ENCODE data around the gene TRIM2. TPM values are rescaled to one million over a fixed set of nuclear protein-coding genes. Genes with fewer than 3 reads are reported as not detected.

TRIM2 gene
- total RNA-seq, 4 donors from 2014 or later: 2.6 to 7.2 (median 3.8) TPM

DNA sequence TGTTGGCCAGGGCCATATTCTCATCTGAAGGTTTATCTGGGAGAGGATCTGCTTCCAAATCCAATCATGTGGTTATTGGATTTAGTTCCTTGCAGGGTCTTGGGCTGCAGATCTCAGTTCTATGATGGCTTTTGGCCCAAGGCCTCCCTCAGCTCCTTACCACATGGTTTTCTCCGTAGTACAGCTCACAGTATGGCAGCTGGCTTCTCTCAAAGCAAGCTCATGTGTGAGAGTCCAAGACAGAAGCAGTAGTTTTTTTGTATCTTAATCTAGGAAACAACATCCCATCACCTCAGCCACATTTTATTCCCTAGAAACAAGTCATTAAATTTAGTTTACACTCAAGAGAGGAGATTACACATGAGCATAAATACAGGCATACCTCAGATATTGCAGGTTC is 164.8 kb downstream of the TRIM2 start:
- no peak for ATAC-seq
- H3K27me3 ChIP-seq: no peaks in the 10 kb centered on the region
- TF ChIP-seq POLR2A (IDR thresholded peaks at IDR 0.05) (no peak), CTCF (IDR thresholded peaks at IDR 0.05 in 4 of 5, conservative IDR thresholded peaks at IDR 0.05 in 1 of 5) (no peak)
- in situ Hi-C loops (cut with MboI; ENCODE audit: low sequenced_read_pairs in 4 of 4): no loop called here
- H3K4me1 ChIP-seq: no peaks in the 10 kb centered on the region
- no peaks in the 10 kb centered on the region for H3K9me3 ChIP-seq
- H3K36me3 ChIP-seq: no peaks in the 10 kb centered on the region
- DNase-seq: no peak
- H3K4me3 ChIP-seq: no peak overlapping the region
- intact Hi-C loops (cut with DNase I; ENCODE audit: low total_unique reads): no loop called here
- no peak overlapping the region for H3K27ac ChIP-seq

DNA sequence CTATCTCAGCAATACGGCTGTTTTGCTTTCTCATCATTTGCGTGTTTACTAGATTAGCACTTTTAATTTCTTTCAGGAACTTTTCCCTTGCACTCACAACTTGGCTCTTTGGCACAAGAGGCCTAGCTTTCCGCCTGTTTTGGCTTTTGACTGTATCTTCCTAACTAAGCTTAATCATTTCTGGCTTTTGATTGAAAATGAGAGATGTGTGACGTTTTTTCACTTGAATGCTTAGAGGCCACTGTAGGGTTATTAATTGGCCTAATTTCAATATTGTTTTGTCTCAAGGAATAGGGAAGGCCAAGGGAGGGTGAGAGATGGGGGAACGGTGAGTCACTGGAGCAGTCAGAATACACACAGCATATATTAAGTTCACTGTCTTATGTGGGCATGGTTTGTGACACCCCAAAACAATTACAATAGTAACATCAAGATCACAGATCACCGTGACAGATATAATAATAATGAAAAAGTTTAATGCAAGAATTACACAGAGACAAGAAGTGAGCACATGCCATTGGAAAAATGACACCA is 167.5 kb downstream of the TRIM2 start:
- Histone ChIP-seq H3K4me1 (no peaks in the 10 kb centered on the region), H3K9me3 (no peaks in the 10 kb centered on the region), H3K27ac (no peak overlapping the region), H3K27me3 (no peaks in the 10 kb centered on the region), H3K4me3 (no peak overlapping the region), H3K36me3 (no peaks in the 10 kb centered on the region)
- no peak for TF ChIP-seq POLR2A (IDR thresholded peaks at IDR 0.05)
- no peak for TF ChIP-seq CTCF (IDR thresholded peaks at IDR 0.05 in 4 of 5, conservative IDR thresholded peaks at IDR 0.05 in 1 of 5)
- ATAC-seq: no peak
- in situ Hi-C loops (cut with MboI; ENCODE audit: low sequenced_read_pairs in 4 of 4): no loop called here
- DNase-seq: no peak
- intact Hi-C loops (cut with DNase I; ENCODE audit: low total_unique reads): no loop called here

- H3K36me3 ChIP-seq: no peaks in the 10 kb centered on the region
- ATAC-seq: no peak
- H3K9me3 ChIP-seq: no peaks in the 10 kb centered on the region
- intact Hi-C loops (cut with DNase I; ENCODE audit: low total_unique reads) (no loop called here), in situ Hi-C loops (cut with MboI; ENCODE audit: low sequenced_read_pairs in 4 of 4) (no loop called here)
- TF ChIP-seq POLR2A (IDR thresholded peaks at IDR 0.05) (no peak), CTCF (IDR thresholded peaks at IDR 0.05 in 4 of 5, conservative IDR thresholded peaks at IDR 0.05 in 1 of 5) (no peak)
- DNase-seq: no peak
- H3K4me3 ChIP-seq: no peak overlapping the region
- H3K27ac ChIP-seq: no peak overlapping the region
- H3K4me1 ChIP-seq: no peaks in the 10 kb centered on the region
- no peaks in the 10 kb centered on the region for H3K27me3 ChIP-seq
Measured at GRCh38 chr4:153372967-153373562, 168.8 kb downstream of the TRIM2 start.

GRCh38 chr4:153374442-153374841 is 170.2 kb downstream of the TRIM2 start:
- no peaks in the 10 kb centered on the region for H3K4me1 ChIP-seq
- intact Hi-C loops (cut with DNase I; ENCODE audit: low total_unique reads): no loop called here
- no peaks in the 10 kb centered on the region for H3K9me3 ChIP-seq
- in situ Hi-C loops (cut with MboI; ENCODE audit: low sequenced_read_pairs in 4 of 4): no loop called here
- H3K4me3 ChIP-seq: no peak overlapping the region
- H3K27me3 ChIP-seq: no peaks in the 10 kb centered on the region
- ATAC-seq (no peak), DNase-seq (no peak)
- H3K27ac ChIP-seq: no peak overlapping the region
- TF ChIP-seq POLR2A (IDR thresholded peaks at IDR 0.05) (no peak), CTCF (IDR thresholded peaks at IDR 0.05 in 4 of 5, conservative IDR thresholded peaks at IDR 0.05 in 1 of 5) (no peak)
- H3K36me3 ChIP-seq: no peaks in the 10 kb centered on the region

DNA sequence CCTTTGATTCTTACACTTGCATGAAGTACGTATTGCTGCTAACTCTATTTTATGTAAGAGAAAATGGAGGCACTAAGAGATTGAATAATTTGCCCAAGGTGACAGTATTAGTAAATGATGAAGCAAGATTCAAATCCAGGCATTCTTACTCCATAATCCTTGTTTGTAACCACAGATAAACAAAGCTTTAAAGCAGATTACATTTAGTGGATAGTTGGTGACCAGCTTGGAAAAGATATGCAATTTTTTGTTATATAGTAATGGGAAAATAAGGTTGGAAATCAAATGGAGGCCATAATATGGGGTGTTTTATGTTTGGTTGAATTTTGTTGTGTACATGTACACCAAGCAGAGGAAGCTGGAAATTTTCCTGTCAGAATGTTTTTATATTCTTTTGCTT is 171.1 kb downstream of the TRIM2 start:
- Histone ChIP-seq H3K9me3 (no peaks in the 10 kb centered on the region), H3K36me3 (no peaks in the 10 kb centered on the region), H3K4me1 (no peaks in the 10 kb centered on the region), H3K27me3 (no peaks in the 10 kb centered on the region), H3K4me3 (no peak overlapping the region), H3K27ac (no peak overlapping the region)
- no peak for DNase-seq
- in situ Hi-C loops (cut with MboI; ENCODE audit: low sequenced_read_pairs in 4 of 4): no loop called here
- intact Hi-C loops (cut with DNase I; ENCODE audit: low total_unique reads): no loop called here
- ATAC-seq: no peak
- no peak for TF ChIP-seq POLR2A (IDR thresholded peaks at IDR 0.05)
- TF ChIP-seq CTCF (IDR thresholded peaks at IDR 0.05 in 4 of 5, conservative IDR thresholded peaks at IDR 0.05 in 1 of 5): no peak
